ENCODE data around the gene NIPAL4. TPM values are rescaled to one million over a fixed set of nuclear protein-coding genes. Genes with fewer than 3 reads are reported as not detected.

The NIPAL4 gene
- polyA plus RNA-seq, 2 of the 4 experiments (the other 2 are of a cell fraction): 8.6 to 8.9 TPM

GRCh38 chr5:157464519-157465171, 4.6 kb downstream of the NIPAL4 start (continued):
- TF ChIP-seq REST (IDR thresholded peaks at IDR 0.05): no peak
- peak; percentile 83 for TF ChIP-seq KDM1A (IDR thresholded peaks at IDR 0.05; ENCODE audit: low read depth)
- TF ChIP-seq JUN (IDR thresholded peaks at IDR 0.05): peak; percentile 67 to 69; a peak in 3 of 5 replicates
- TF ChIP-seq JUNB (IDR thresholded peaks at IDR 0.05): peak; percentile 87
- TF ChIP-seq EP300 (IDR thresholded peaks at IDR 0.05): peak in 1 of 2 experiments; percentile 35; a peak in 1 of 5 replicates

- FAIRE-seq: no peak
- DNase-seq (ENCODE audit: low read depth in 1 of 2, low spot score in 1 of 2): no peak
- no peak overlapping the region for H3K4me2 ChIP-seq
- CTCF ChIA-PET: interaction anchor here (0.9 to 10.7 kb wide), 8 partner anchors 7 to 140 kb away, joined by 3 to 96 read pairs (median 7); no protein-coding TSS in a partner anchor
- no peak overlapping the region for H3K4me3 ChIP-seq
- peaks cover 44% of the 10 kb centered on the region for H3K4me1 ChIP-seq
- 96% methylated on average over 13 of the region's 13 CpGs for WGBS (ENCODE audit: missing lambda C conversion rate)
- no peak for ATAC-seq
- POLR2A ChIA-PET: no interaction called here
- no peaks in the 10 kb centered on the region for H3K9me3 ChIP-seq
- 0 out of 6 replicates have a peak overlapping the region, but pooled peaks of 1 of the 2 experiments have one; percentile 4 for H3K27ac ChIP-seq
- TF ChIP-seq RFX5 (IDR thresholded peaks at IDR 0.05): no peak
- no peak for TF ChIP-seq KDM1A (IDR thresholded peaks at IDR 0.05; ENCODE audit: low read depth)
These were observed 8.4 kb downstream of the NIPAL4 start for GRCh38 chr5:157468293-157468965.

GRCh38 chr5:157469073-157469472, 9.1 kb downstream of the NIPAL4 start:
- no peaks in the 10 kb centered on the region for H3K9me3 ChIP-seq
- FAIRE-seq (no peak), DNase-seq (ENCODE audit: low read depth in 1 of 2, low spot score in 1 of 2) (no peak), ATAC-seq (no peak)
- CTCF ChIA-PET: interaction anchor here (1.2 to 10.7 kb wide), 11 partner anchors 6 to 140 kb away, joined by 3 to 96 read pairs (median 8); no protein-coding TSS in a partner anchor
- WGBS (ENCODE audit: missing lambda C conversion rate): 94% methylated on average over 7 of the region's 7 CpGs
- H3K4me2 ChIP-seq: peak overlapping the region; percentile 47
- peaks cover 37% of the 10 kb centered on the region for H3K4me1 ChIP-seq
- POLR2A ChIA-PET: no interaction called here
- H3K4me3 ChIP-seq: no peak overlapping the region
- peak overlapping the region; percentile 27 to 39; a peak in 4 of 6 replicates for H3K27ac ChIP-seq
- TF ChIP-seq BCL3 (IDR thresholded peaks at IDR 0.05) (no peak), CTCF (IDR thresholded peaks at IDR 0.05) (0 out of 3 replicates have a peak, but pooled peaks have one; percentile 5)

GRCh38 chr5:157469687-157470086, 9.7 kb downstream of the NIPAL4 start:
- peak overlapping the region; percentile 27 to 41; a peak in 3 of 6 replicates for H3K27ac ChIP-seq
- ATAC-seq: peak in 1 of 2 experiments; percentile 45; a peak in 3 of 6 replicates

More at GRCh38 chr5:157469687-157470086, 9.7 kb downstream of the NIPAL4 start:
- CTCF ChIA-PET: interaction anchor here (0.7 to 11.0 kb wide), 16 partner anchors 5 to 321 kb away, joined by 3 to 96 read pairs (median 8); partner anchors contain the start of gene NIPAL4
- H3K4me2 ChIP-seq: peak overlapping the region; percentile 47
- H3K4me3 ChIP-seq: no peak overlapping the region
- no peaks in the 10 kb centered on the region for H3K9me3 ChIP-seq
- 43% methylated on average over 7 of the region's 7 CpGs for WGBS (ENCODE audit: missing lambda C conversion rate)
- POLR2A ChIA-PET: no interaction called here
- peaks cover 31% of the 10 kb centered on the region for H3K4me1 ChIP-seq
- DNase-seq (ENCODE audit: low read depth in 1 of 2, low spot score in 1 of 2) (no peak), FAIRE-seq (peak; percentile 18)
- TF ChIP-seq MAFK (IDR thresholded peaks at IDR 0.05; ENCODE audit: partially characterized antibody) (peak; percentile 36), HEYL (CRISPR knock-in tag; IDR thresholded peaks at IDR 0.05) (no peak), MYC (IDR thresholded peaks at IDR 0.05; ENCODE audit: borderline replicate concordance, low read length) (no peak), CEBPB (IDR thresholded peaks at IDR 0.05) (peak in 1 of 2 experiments; percentile 50; a peak in 1 of 4 replicates), TP53 (CRISPR knock-in tag; IDR thresholded peaks at IDR 0.05) (no peak), FOSL2 (IDR thresholded peaks at IDR 0.05) (no peak), FOSL2 (CRISPR knock-in tag; IDR thresholded peaks at IDR 0.05) (peak; percentile 42; the same call in 1 of the 2 replicates)

Measured in A549 (cell line).